ENCODE measurements around the gene PLSCR3. TPM values are rescaled to one million over a fixed set of nuclear protein-coding genes. Genes with fewer than 3 reads are reported as not detected.

PLSCR3 gene
- 10 to 100 TPM in 3 of 4 donors, 1 to 10 TPM in 1; 9.1 to 21.3 (median 16.2) TPM for total RNA-seq

DNA sequence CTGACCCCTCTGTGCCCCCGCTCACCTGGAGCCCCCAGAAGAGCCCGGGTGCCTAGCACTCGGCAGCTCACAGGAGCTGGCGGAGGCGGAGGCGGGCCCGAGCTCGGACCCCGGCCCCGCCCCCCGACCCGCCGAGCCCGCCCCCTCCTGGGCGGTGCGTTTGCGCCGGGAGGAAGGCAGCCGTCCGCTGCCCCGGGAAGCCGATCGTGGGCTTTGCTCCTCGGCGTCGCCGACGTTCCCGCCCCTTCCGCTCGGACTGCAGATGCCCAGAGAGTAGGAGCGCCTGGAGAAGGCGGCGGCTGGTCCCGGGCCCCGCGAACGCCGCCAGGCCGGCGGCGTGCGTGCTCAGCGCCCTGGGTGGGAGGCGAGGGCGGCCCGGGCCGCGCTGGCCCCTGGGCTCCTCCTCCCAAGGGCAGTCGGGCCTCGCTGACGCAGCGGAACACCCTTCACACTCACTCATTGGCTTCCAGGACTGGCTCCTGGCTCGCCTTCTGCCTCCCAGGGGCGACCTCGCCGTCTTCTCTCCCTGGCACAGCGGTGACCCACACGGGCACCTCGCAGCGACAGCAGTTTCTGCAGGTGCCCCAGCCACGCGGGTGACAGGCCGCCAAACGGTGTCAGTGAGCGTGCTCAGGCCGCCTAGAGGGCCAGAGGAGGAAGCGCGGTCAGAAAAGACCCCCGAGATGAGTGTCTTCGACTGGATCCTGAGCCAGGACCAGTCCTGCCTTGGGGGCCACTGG, at the start of gene PLSCR3:
Gene PLSCR3, minus strand, starts transcription at position 74 of the 740 bp plus-strand sequence. CDS start 415 bp downstream, outside the sequence.
- TF ChIP-seq, protein P1, sequence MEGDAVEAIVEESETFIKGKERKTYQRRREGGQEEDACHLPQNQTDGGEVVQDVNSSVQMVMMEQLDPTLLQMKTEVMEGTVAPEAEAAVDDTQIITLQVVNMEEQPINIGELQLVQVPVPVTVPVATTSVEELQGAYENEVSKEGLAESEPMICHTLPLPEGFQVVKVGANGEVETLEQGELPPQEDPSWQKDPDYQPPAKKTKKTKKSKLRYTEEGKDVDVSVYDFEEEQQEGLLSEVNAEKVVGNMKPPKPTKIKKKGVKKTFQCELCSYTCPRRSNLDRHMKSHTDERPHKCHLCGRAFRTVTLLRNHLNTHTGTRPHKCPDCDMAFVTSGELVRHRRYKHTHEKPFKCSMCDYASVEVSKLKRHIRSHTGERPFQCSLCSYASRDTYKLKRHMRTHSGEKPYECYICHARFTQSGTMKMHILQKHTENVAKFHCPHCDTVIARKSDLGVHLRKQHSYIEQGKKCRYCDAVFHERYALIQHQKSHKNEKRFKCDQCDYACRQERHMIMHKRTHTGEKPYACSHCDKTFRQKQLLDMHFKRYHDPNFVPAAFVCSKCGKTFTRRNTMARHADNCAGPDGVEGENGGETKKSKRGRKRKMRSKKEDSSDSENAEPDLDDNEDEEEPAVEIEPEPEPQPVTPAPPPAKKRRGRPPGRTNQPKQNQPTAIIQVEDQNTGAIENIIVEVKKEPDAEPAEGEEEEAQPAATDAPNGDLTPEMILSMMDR (IDR thresholded peaks at IDR 0.05; ENCODE audit: low read depth) = no peak

- TF ChIP-seq, protein P1 (IDR thresholded peaks at IDR 0.05; ENCODE audit: low read depth) = no peak
Measured at GRCh38 chr17:7443499-7444485, 49.5 kb upstream of the PLSCR3 start.

DNA sequence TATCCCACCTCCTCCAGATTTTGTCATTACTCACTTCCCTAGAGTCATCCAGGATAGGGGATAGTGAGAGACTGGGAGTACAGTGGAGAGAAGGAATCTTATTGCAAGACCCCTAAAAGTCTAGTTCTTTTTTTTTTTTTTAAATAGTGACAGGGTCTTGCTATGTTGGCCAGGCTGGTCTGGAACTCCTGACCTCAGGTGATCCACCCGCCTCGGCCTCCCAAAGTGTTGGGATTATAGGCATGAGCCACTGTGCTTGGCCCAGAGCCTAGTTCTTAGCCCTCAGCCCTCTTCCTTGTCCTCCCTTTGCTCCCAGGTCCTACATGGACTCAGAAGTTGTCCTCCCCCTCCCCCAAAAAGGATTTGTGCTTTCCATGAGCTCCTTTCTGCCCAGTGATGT, 47.8 kb upstream of the PLSCR3 start:
- TF ChIP-seq, protein P1 (IDR thresholded peaks at IDR 0.05; ENCODE audit: low read depth) = no peak

- TF ChIP-seq, protein P1 (IDR thresholded peaks at IDR 0.05; ENCODE audit: low read depth) = no peak
Measured at GRCh38 chr17:7441266-7441665, 46.9 kb upstream of the PLSCR3 start.

DNA sequence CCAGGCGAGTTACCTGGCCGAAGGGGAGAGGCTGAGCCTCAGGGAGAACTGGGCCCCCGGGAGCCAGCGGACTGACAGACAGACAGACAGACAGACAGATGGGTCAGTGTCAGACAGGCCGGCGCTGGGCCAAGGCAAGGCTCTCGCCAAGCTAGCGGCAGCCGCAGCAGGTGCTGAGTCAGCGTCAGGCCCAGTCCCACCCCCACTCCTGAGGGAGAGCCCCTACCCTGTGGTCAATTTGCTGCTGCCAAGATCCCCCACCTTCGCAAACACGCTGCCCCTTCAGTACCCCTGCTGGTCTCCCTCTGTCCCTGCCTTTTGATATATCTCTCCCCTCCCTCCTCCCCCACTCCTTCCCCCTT, 46.5 kb upstream of the PLSCR3 start:
- TF ChIP-seq, protein P1 (IDR thresholded peaks at IDR 0.05; ENCODE audit: low read depth) = no peak

- TF ChIP-seq, protein P1 (IDR thresholded peaks at IDR 0.05; ENCODE audit: low read depth) = no peak
Measured at GRCh38 chr17:7440113-7440833, 45.9 kb upstream of the PLSCR3 start.

Data from subcutaneous adipose tissue (tissue), 4 donors.